HepG2 (cell line): ENCODE measurements around the gene BCL2L2. TPM values are rescaled to one million over a fixed set of nuclear protein-coding genes. Genes with fewer than 3 reads are reported as not detected.

Experiments
- AHDC1 ChIP-seq: sonication (generic); formaldehyde crosslinking; IDR thresholded peaks from 2 replicates; pipeline ENCODE4 v1.5.1; 2020; ENCODE audit warnings: mild to moderate bottlenecking, missing genetic modification reagents, borderline replicate concordance
- CEBPZ ChIP-seq: IDR thresholded peaks from 2 replicates; pipeline ENCODE4 v1.6.1; 2012; ENCODE audit warnings: low read length, improper control_type of control experiment
- FOXO1 ChIP-seq: sonication (generic); formaldehyde crosslinking; IDR thresholded peaks from 2 replicates; pipeline ENCODE4 v1.4.0; 2020; ENCODE audit warnings: missing genetic modification reagents
- GABPA ChIP-seq, 2 experiments: IDR thresholded peaks; 2 replicates each; pipeline ENCODE4 v1.6.1; 2011 to 2016; ENCODE audit warnings: low read depth in 2 of 2, low read length in 1 of 2, missing biosample characterization in 1 of 2, missing genetic modification characterization in 1 of 2
- GATA4 ChIP-seq: sonication (generic); IDR thresholded peaks from 2 replicates; pipeline ENCODE4 v1.6.1; 2016; ENCODE audit warnings: antibody characterized with exemption, low read depth, borderline replicate concordance
- IKZF1 ChIP-seq: fragments of 450-650 bp; IDR thresholded peaks from 2 replicates; pipeline ENCODE4 v1.7.1; 2016
- IRF1 ChIP-seq: sonication (generic); formaldehyde crosslinking; IDR thresholded peaks from 2 replicates; pipeline ENCODE4 v1.4.0; 2020; ENCODE audit warnings: low read depth, mild to moderate bottlenecking, missing genetic modification reagents
- JUN ChIP-seq: sonication (generic); formaldehyde crosslinking; IDR thresholded peaks from 2 replicates; pipeline ENCODE4 v1.4.0; 2020; ENCODE audit warnings: mild to moderate bottlenecking, missing genetic modification reagents
- POGZ ChIP-seq: sonication (generic); formaldehyde crosslinking; IDR thresholded peaks from 2 replicates; pipeline ENCODE4 v1.4.0; 2020; ENCODE audit warnings: mild to moderate bottlenecking, missing genetic modification reagents
- SOX5 ChIP-seq: IDR thresholded peaks from 2 replicates; pipeline ENCODE4 v1.6.1; 2016; ENCODE audit warnings: borderline replicate concordance
- ZNF382 ChIP-seq: sonication (generic); formaldehyde crosslinking; IDR thresholded peaks from 2 replicates; pipeline ENCODE4 v1.5.0; 2020; ENCODE audit warnings: missing genetic modification reagents, mild to moderate bottlenecking, borderline replicate concordance
- ZNF605 ChIP-seq: sonication (generic); formaldehyde crosslinking; IDR thresholded peaks from 2 replicates; pipeline ENCODE4 v1.8.0; 2022; ENCODE audit warnings: mild to moderate bottlenecking, missing genetic modification reagents
- ZNF704 ChIP-seq: sonication (generic); formaldehyde crosslinking; IDR thresholded peaks from 2 replicates; pipeline ENCODE4 v1.8.1; 2023; ENCODE audit warnings: mild to moderate bottlenecking, inconsistent platforms, moderate library complexity, missing genetic modification reagents, borderline replicate concordance
- ZNF776 ChIP-seq: sonication (generic); formaldehyde crosslinking; IDR thresholded peaks from 2 replicates; pipeline ENCODE4 v1.4.0; 2020; ENCODE audit warnings: mild to moderate bottlenecking, missing genetic modification reagents
- polyA plus RNA-seq, 8 experiments: library from polyadenylated mRNA; depleted of rRNA in 3 of 8; stranded (reverse) in 7 of 8; unstranded in 1 of 8; fragments of >200 nt; fragmentation: Illumina TruSeq in 4 of 8; extraction: Trizol in 4 of 8; gene quantifications; 2 replicates each; pipeline versions ENCODE4 v1.2.1 to v1.2.3, GENCODE V29; 2011 to 2016; ENCODE audit warnings: low read depth in 4 of 8, missing spikeins in 1 of 8, mixed read lengths in 1 of 8; ENCODE audit not compliant: insufficient read depth in 1 of 8
- total RNA-seq, 5 experiments: library from RNA; depleted of rRNA; stranded (reverse); fragments of >200 nt; fragmentation: Illumina TruSeq; extraction: Trizol; gene quantifications; 2 replicates each; pipeline ENCODE4 v1.2.3, GENCODE V29; 2016; ENCODE audit warnings: low read depth in 1 of 5

The BCL2L2 gene
- total and polyA plus RNA-seq, 2 of the 13 experiments (the other 11 are each of a cell fraction or from before 2014, with no cell fraction given): 28.1 to 49.8 TPM

- no peak for TF ChIP-seq AHDC1 (CRISPR knock-in tag)
- peak; percentile 53 for TF ChIP-seq JUN (CRISPR knock-in tag)
- TF ChIP-seq ZNF704: peak; percentile 53; the same call in 1 of the 2 replicates
- TF ChIP-seq GATA4: peak; percentile 40
- no peak for TF ChIP-seq POGZ
- no peak for TF ChIP-seq ZNF382 (CRISPR knock-in tag)
- no peak for TF ChIP-seq IKZF1
- peak; percentile 12; the same call in 1 of the 2 replicates for TF ChIP-seq IRF1 (CRISPR knock-in tag)
- peak; percentile 55 for TF ChIP-seq SOX5 (CRISPR knock-in tag)
- peak; percentile 46; the same call in 1 of the 2 replicates for TF ChIP-seq ZNF776 (CRISPR knock-in tag)
- TF ChIP-seq FOXO1: no peak
- no peak for TF ChIP-seq GABPA (IDR thresholded peaks at IDR 0.05; ENCODE audit: low read depth, low read length)
- TF ChIP-seq GABPA (CRISPR knock-in tag; IDR thresholded peaks at IDR 0.05; ENCODE audit: low read depth): no peak
- TF ChIP-seq ZNF605 (CRISPR knock-in tag): peak; percentile 75
- no peak for TF ChIP-seq CEBPZ
Measured at GRCh38 chr14:23321572-23322547, 15.2 kb downstream of the BCL2L2 start (continued).
